Measurements from ENCODE around the gene TMEM50A.

The TMEM50A gene

DNA sequence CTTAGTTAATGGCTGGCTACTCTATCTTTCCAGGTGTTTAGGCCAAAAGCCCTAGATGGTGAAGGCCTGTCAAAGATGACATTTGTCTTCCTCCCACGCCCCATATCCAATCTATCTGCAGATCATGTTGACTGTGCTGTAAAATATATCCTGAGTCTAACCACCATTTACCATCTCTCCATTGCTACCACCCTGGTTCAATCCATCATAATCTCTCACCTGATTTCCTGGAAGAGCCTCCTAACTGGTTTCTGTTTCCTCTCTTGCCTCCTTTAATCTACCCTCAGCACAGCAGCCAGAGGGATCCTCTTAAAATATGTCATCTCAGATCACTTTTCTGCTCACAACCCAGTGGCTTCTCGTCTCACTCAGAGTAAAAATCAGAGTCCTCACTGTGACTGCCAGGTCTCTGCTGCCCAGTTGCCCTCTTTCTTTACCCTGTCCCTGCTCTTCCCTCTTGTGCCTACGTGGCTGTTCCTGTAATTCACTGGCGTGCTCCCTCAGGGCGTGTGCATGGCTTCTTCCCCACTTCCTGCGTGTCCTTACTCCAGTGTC, 17.8 kb downstream of the TMEM50A start:
- Histone ChIP-seq H3K27ac (ENCODE audit: low read depth, low read length) (no peak overlapping the region), H3K4me3 (ENCODE audit: low read length) (no peak overlapping the region), H3K36me3 (ENCODE audit: control insufficient read depth, low read length) (peaks cover 68% of the 10 kb centered on the region), H3F3A (ENCODE audit: control insufficient read depth, insufficient read depth) (peaks cover 2% of the 10 kb centered on the region; the same call in 1 of the 2 replicates), H3K79me2 (ENCODE audit: control insufficient read depth, low read length) (no peaks in the 10 kb centered on the region), H3K4me2 (ENCODE audit: low read length) (no peak overlapping the region), H3K27me3 (ENCODE audit: control insufficient read depth, low read length) (no peaks in the 10 kb centered on the region), H4K20me1 (ENCODE audit: control insufficient read depth, insufficient read depth, low read depth, low read length) (no peaks in the 10 kb centered on the region; the same call in 1 of the 2 replicates), H3K4me1 (ENCODE audit: control insufficient read depth, low read length) (0 out of 2 replicates have a peak, but pooled peaks cover 6% of the 10 kb centered on the region), H3K9me2 (replicated peaks; ENCODE audit: control insufficient read depth, low read length) (no peaks in the 10 kb centered on the region), H3K9me3 (ENCODE audit: control insufficient read depth, insufficient read depth, low read length) (no peaks in the 10 kb centered on the region)
- TF ChIP-seq EZH2phosphoT487 (IDR thresholded peaks at IDR 0.05; ENCODE audit: borderline replicate concordance, low read length) = no peak
- TF ChIP-seq, protein P1, sequence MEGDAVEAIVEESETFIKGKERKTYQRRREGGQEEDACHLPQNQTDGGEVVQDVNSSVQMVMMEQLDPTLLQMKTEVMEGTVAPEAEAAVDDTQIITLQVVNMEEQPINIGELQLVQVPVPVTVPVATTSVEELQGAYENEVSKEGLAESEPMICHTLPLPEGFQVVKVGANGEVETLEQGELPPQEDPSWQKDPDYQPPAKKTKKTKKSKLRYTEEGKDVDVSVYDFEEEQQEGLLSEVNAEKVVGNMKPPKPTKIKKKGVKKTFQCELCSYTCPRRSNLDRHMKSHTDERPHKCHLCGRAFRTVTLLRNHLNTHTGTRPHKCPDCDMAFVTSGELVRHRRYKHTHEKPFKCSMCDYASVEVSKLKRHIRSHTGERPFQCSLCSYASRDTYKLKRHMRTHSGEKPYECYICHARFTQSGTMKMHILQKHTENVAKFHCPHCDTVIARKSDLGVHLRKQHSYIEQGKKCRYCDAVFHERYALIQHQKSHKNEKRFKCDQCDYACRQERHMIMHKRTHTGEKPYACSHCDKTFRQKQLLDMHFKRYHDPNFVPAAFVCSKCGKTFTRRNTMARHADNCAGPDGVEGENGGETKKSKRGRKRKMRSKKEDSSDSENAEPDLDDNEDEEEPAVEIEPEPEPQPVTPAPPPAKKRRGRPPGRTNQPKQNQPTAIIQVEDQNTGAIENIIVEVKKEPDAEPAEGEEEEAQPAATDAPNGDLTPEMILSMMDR (IDR thresholded peaks at IDR 0.05; ENCODE audit: low read depth, low read length, poor library complexity, severe bottlenecking) = no peak

DNA sequence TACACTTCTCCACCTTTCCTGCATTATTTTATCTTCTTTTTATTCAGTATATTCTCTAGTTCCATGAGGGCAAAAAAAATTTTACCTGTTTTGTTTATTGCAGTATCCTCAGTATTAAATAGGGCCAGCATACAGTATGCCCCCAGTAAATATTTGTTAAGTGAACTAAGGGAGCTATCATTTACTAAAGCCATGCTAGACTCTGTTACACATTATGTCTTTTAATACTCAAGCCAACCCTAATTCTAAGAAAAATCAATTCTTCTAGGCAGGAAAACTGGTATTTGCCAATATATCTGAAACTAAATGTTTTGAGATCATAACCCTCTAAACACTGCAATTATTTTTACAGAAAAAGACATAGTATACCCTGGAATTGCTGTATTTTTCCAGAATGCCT, 18.3 kb downstream of the TMEM50A start:
- Histone ChIP-seq H3K4me2 (ENCODE audit: low read length) (no peak overlapping the region), H3K9me2 (replicated peaks; ENCODE audit: control insufficient read depth, low read length) (no peaks in the 10 kb centered on the region), H3K79me2 (ENCODE audit: control insufficient read depth, low read length) (no peaks in the 10 kb centered on the region), H3K27ac (ENCODE audit: low read depth, low read length) (no peak overlapping the region), H3K4me1 (ENCODE audit: control insufficient read depth, low read length) (0 out of 2 replicates have a peak, but pooled peaks cover 4% of the 10 kb centered on the region), H3K9me3 (ENCODE audit: control insufficient read depth, insufficient read depth, low read length) (no peaks in the 10 kb centered on the region), H4K20me1 (ENCODE audit: control insufficient read depth, insufficient read depth, low read depth, low read length) (no peaks in the 10 kb centered on the region; the same call in 1 of the 2 replicates), H3K36me3 (ENCODE audit: control insufficient read depth, low read length) (peaks cover 71% of the 10 kb centered on the region), H3K4me3 (ENCODE audit: low read length) (no peak overlapping the region), H3F3A (ENCODE audit: control insufficient read depth, insufficient read depth) (peaks cover 2% of the 10 kb centered on the region; the same call in 1 of the 2 replicates), H3K27me3 (ENCODE audit: control insufficient read depth, low read length) (no peaks in the 10 kb centered on the region)
- TF ChIP-seq, protein P1 (IDR thresholded peaks at IDR 0.05; ENCODE audit: low read depth, low read length, poor library complexity, severe bottlenecking) = no peak
- no peak for TF ChIP-seq EZH2phosphoT487 (IDR thresholded peaks at IDR 0.05; ENCODE audit: borderline replicate concordance, low read length)

DNA sequence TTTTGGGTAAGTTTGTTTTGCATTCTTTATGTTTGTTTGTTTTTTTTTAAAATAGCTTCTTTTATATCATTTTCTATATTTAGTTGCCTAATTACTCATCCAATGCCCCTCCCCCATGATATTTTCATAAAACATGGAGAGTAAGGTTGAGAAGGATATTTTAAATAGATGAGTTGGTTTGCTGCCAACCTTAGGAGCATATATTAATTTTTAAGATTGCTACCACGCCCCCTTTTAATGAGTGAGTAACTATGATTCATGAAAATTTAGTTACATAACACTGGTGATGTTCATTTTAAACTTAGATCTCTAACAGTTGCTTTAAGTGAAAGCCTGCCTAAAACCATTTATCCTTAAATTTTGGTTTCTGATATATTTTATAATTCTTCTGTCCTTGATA, 18.7 kb downstream of the TMEM50A start:
- no peak overlapping the region for H3K27ac ChIP-seq (ENCODE audit: low read depth, low read length)
- no peaks in the 10 kb centered on the region for H3K79me2 ChIP-seq (ENCODE audit: control insufficient read depth, low read length)
- H3F3A ChIP-seq (ENCODE audit: control insufficient read depth, insufficient read depth) = peaks cover under 1% of the 10 kb centered on the region; the same call in 1 of the 2 replicates
- H3K4me1 ChIP-seq (ENCODE audit: control insufficient read depth, low read length) = no peaks in the 10 kb centered on the region
- H3K27me3 ChIP-seq (ENCODE audit: control insufficient read depth, low read length) = no peaks in the 10 kb centered on the region
- H3K9me3 ChIP-seq (ENCODE audit: control insufficient read depth, insufficient read depth, low read length) = no peaks in the 10 kb centered on the region
- no peak overlapping the region for H3K4me3 ChIP-seq (ENCODE audit: low read length)
- no peak for TF ChIP-seq EZH2phosphoT487 (IDR thresholded peaks at IDR 0.05; ENCODE audit: borderline replicate concordance, low read length)
- TF ChIP-seq, protein P1 (IDR thresholded peaks at IDR 0.05; ENCODE audit: low read depth, low read length, poor library complexity, severe bottlenecking) = no peak
- peaks cover 71% of the 10 kb centered on the region for H3K36me3 ChIP-seq (ENCODE audit: control insufficient read depth, low read length)
- H4K20me1 ChIP-seq (ENCODE audit: control insufficient read depth, insufficient read depth, low read depth, low read length) = no peaks in the 10 kb centered on the region; the same call in 1 of the 2 replicates
- H3K9me2 ChIP-seq (replicated peaks; ENCODE audit: control insufficient read depth, low read length) = no peaks in the 10 kb centered on the region
- no peak overlapping the region for H3K4me2 ChIP-seq (ENCODE audit: low read length)
